HG03097 (cell line): ENCODE results near the gene GPR156.

Source experiments
- ATAC-seq: cut with Tn5 transposase; IDR thresholded peaks from one replicate; pipeline ENCODE4 v1.9.1; 2021; ENCODE audit not compliant: unreplicated experiment, low FRiP score

Gene GPR156

GRCh38 chr3:120130656-120131055, 154.4 kb downstream of the GPR156 start:
- ATAC-seq = no peak

GRCh38 chr3:120129718-120130513, 155.1 kb downstream of the GPR156 start:
- ATAC-seq = no peak

GRCh38 chr3:120129051-120129450, 156.0 kb downstream of the GPR156 start:
- no peak for ATAC-seq

- ATAC-seq = no peak
Observed at GRCh38 chr3:120125992-120126391, 159.0 kb downstream of the GPR156 start.

- no peak for ATAC-seq
Observed at GRCh38 chr3:120119846-120120510, 165.0 kb downstream of the GPR156 start.
